SHP77 treated with DMSO at 0.1 percent for 48 hours (cell line): Measurements from ENCODE around the gene FOXP1.

Experiments
- DNase-seq: peaks from one replicate; lab custom pipeline; 2025; lab: John Stamatoyannopoulos, UW

The FOXP1 gene

GRCh38 chr3:71505767-71506350, 77.7 kb downstream of the FOXP1 start:
- no peak for DNase-seq

- no peak for DNase-seq
Measured at GRCh38 chr3:71504250-71505036, 79.1 kb downstream of the FOXP1 start.

- DNase-seq: no peak
Measured at GRCh38 chr3:71503525-71504249, 79.8 kb downstream of the FOXP1 start.

GRCh38 chr3:71502066-71502625, 81.4 kb downstream of the FOXP1 start:
- DNase-seq: no peak

- DNase-seq: no peak
Measured at GRCh38 chr3:71500696-71501095, 82.8 kb downstream of the FOXP1 start.

- DNase-seq: no peak
Measured at GRCh38 chr3:71499227-71499876, 84.2 kb downstream of the FOXP1 start.

- DNase-seq: no peak
Measured at GRCh38 chr3:71498543-71498942, 85.0 kb downstream of the FOXP1 start.

- DNase-seq: no peak
Measured at GRCh38 chr3:71497971-71498444, 85.5 kb downstream of the FOXP1 start.

- no peak for DNase-seq
Measured at GRCh38 chr3:71497367-71497897, 86.1 kb downstream of the FOXP1 start.

- no peak for DNase-seq
Measured at GRCh38 chr3:71495708-71496472, 87.6 kb downstream of the FOXP1 start.

- DNase-seq: no peak
Measured at GRCh38 chr3:71494212-71494611, 89.3 kb downstream of the FOXP1 start.

GRCh38 chr3:71492974-71493771, 90.4 kb downstream of the FOXP1 start:
- DNase-seq: no peak

- DNase-seq: no peak
Measured at GRCh38 chr3:71492566-71492965, 91.0 kb downstream of the FOXP1 start.

GRCh38 chr3:71491154-71491752, 92.3 kb downstream of the FOXP1 start:
- DNase-seq: no peak

- DNase-seq: no peak
Measured at GRCh38 chr3:71490692-71491091, 92.8 kb downstream of the FOXP1 start.

GRCh38 chr3:71489315-71489761, 94.2 kb downstream of the FOXP1 start:
- DNase-seq: no peak

GRCh38 chr3:71488882-71489281, 94.6 kb downstream of the FOXP1 start:
- DNase-seq: no peak

GRCh38 chr3:71488391-71488809, 95.1 kb downstream of the FOXP1 start:
- DNase-seq: no peak

GRCh38 chr3:71487418-71487817, 96.1 kb downstream of the FOXP1 start:
- DNase-seq: no peak

- no peak for DNase-seq
Measured at GRCh38 chr3:71486831-71487230, 96.7 kb downstream of the FOXP1 start.
